ENCODE results near the gene SCARF1. TPM values are rescaled to one million over a fixed set of nuclear protein-coding genes. Genes with fewer than 3 reads are reported as not detected.

Gene SCARF1
- total RNA-seq, 1 donor, result 1.3 TPM

DNA sequence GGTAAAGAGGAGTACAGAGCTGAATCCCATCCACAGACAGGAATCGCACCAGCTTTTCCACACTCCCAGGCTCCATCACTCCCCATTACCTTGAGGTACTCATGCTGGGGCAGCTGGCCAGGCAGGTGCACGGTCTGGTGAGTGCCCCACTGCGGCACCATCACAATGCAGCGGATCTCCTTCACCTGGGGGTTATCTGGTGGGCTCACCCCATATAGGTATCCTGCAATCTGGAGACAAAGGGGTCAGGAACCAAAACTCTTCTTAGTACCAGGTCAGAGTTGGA, 6.0 kb upstream of the SCARF1 start:
- TF ChIP-seq, protein P1, sequence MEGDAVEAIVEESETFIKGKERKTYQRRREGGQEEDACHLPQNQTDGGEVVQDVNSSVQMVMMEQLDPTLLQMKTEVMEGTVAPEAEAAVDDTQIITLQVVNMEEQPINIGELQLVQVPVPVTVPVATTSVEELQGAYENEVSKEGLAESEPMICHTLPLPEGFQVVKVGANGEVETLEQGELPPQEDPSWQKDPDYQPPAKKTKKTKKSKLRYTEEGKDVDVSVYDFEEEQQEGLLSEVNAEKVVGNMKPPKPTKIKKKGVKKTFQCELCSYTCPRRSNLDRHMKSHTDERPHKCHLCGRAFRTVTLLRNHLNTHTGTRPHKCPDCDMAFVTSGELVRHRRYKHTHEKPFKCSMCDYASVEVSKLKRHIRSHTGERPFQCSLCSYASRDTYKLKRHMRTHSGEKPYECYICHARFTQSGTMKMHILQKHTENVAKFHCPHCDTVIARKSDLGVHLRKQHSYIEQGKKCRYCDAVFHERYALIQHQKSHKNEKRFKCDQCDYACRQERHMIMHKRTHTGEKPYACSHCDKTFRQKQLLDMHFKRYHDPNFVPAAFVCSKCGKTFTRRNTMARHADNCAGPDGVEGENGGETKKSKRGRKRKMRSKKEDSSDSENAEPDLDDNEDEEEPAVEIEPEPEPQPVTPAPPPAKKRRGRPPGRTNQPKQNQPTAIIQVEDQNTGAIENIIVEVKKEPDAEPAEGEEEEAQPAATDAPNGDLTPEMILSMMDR (IDR thresholded peaks at IDR 0.05; ENCODE audit: insufficient read depth, low read depth, low read length), result no peak

DNA sequence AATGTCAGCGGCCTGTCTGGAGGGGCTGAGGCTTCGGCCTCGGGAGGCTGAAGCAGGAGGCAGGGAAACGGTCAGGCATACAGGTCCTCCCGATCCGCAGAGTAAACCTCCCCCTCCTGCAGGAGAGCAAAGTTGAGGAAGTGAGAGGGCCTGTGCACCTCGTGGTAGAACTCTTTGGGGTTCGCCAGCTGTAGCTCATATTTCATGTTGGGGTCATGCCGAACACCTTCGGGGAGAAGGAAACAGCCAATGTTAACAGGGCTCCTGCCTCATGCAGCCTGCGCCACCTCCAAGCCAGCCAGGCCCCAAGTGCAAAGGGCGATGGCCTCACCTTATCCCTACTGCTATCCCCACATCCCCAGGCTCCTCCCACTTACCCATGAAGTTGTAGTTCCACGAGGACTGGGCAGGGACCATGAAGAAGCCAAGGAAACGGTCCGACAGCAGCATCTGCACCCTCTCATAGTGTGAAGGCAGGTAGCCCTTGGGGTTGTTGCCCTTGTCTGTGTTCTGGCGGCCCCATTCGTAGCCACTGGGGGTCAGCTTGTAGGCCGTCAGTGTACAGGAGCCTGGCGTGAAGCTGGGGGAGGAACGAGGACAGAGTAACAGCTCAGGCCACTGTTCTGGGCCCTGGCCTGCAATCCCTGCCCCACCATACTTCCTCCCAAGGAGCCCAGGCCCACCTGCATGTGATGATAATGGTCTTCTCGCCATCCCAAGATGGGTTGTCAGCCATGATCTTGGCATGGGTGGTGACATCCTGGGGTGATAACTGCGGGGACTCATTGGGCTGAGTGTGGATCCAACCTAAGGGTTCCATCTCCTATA, 5.4 kb upstream of the SCARF1 start:
- no peak for DNase-seq (ENCODE audit: low read depth)
- no peak overlapping the region for H3K4me3 ChIP-seq (ENCODE audit: low read depth, low read length)
- TF ChIP-seq, protein P1 (IDR thresholded peaks at IDR 0.05; ENCODE audit: insufficient read depth, low read depth, low read length), result no peak

More for the DNA sequence above, 6.0 kb upstream of the SCARF1 start:
- no peak overlapping the region for H3K4me3 ChIP-seq (ENCODE audit: low read depth, low read length)
- no peak for DNase-seq (ENCODE audit: low read depth)

DNA sequence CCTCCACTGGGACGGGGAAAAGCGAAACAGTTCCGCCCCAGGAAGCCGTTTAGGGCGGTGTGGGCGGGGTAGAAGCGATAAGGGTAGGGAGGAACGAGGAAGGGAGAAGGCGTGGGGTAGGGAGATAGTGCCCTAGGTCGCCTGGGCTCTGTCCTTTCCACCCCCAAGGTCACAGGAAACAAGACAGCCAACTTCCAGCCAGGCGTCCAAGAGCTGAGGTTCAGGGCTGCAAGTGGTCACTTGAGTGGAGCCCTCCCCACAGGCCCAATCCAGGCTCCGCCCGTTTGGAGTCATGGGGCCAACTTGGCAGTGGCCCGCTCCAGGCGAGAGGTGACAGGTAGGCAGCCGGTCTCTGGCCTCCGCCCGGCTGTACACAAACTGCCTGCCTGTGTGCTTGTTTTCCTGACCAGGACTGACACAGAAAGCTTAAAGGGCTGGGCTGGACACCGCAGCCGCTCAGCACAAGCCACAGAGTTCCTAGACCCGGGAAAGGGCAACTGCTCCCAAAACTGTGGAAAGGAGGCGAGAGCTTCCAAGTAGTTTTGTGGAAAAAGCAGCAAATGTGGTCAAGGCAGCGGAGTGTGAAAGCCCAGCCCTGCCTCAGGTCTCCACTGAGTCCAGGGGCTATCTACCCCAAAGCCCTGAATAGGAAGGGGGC, 4.4 kb upstream of the SCARF1 start, which contains the start of gene RILP:
TSS of gene RILP (minus strand) at position 23 of the 658 bp plus-strand sequence. CDS start 62 bp downstream, outside the sequence.
- TF ChIP-seq, protein P1 (IDR thresholded peaks at IDR 0.05; ENCODE audit: insufficient read depth, low read depth, low read length), result no peak
- DNase-seq (ENCODE audit: low read depth), result peak; percentile 46
- peak within 1 kb of the TSS; percentile 66 for H3K4me3 ChIP-seq (ENCODE audit: low read depth, low read length)

DNA sequence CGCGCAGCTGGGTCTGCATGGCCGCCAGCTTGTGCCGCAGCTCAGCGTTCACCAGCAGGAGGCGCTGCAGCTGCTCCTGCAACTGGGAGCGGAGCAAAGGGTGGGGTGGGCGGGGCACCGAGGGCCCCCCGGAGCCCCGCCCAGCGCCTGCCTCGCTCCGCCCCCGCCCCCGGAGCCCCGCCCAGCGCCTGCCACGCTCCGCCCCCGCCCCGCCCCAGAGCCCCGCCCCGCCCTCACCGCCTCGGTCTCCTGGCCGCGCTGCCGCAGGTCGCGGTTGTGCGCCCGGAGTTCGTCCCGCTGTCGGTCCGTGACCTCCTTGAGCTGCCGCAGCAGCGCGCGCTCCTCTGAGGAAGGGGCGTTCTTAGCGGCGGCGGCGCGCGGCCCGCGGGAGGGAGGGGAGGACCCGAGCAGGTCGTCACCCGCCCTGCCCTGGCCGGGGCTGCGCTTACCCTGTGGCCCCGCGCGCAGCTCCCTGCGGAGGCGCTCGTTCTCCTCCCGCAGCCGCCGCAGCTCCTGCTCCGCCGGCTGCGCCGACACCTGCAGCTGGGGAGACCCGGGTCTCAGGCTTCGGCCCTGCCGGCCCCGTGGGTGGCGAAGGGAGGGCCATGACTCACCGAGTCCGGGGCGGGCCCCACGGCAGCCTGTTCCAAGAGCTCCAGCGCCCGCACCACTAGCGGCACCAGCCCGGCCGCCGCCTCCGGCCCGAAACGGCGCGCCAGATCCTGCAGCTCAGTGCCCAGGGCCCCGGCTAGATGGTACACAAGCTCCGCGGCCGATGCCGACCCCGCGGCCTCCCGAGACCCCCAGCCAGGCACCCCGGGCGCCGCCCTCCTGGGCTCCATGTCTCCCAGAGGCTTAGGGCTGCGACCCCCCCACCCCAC, 3.7 kb upstream of the SCARF1 start:
- peak overlapping the region; percentile 66 for H3K4me3 ChIP-seq (ENCODE audit: low read depth, low read length)
- peak; percentile 96 for DNase-seq (ENCODE audit: low read depth)

DNA sequence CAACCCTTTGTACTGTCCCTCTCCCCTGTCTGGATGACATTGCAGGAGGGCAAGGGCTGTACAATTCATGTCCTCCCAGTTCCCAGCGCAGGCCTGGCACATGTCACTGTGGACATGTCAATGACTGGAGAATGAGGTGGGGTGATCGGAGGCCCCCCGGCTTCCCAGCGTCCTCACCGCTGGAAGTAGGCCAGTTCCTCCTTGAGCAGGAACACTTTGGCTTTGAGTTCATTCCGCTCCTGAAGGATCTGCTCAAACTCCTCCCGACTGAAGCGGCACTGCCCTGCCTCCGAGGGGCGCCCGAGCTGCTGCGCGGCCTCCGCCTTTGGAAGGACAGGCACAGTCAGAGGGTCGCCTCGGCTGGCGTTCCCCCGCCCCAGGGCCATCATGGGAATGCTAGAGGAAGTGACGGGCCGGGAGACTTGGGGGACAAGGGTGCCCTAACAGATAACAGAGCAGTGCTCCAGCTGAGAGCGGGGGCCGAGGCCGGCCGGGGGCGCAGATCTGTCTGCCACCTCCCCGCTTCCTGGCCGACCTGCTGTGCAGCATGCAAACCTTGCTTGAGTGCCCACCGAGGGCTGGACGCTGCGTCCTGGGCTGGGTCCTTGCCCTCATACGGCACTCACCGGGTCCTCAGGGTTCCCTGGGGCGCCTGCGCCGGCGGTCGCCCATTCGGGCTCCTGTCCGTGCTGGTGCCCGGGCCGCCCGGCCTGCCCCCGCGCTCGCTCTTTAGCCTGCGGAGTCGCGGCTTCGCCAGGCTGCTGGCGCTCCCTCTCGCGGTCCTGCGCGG, 2.8 kb upstream of the SCARF1 start:
- DNase-seq (ENCODE audit: low read depth), result no peak
- H3K4me3 ChIP-seq (ENCODE audit: low read depth, low read length), result peak overlapping the region; percentile 56
- TF ChIP-seq, protein P1 (IDR thresholded peaks at IDR 0.05; ENCODE audit: insufficient read depth, low read depth, low read length), result no peak

More for the DNA sequence above, 3.7 kb upstream of the SCARF1 start:
- TF ChIP-seq, protein P1 (IDR thresholded peaks at IDR 0.05; ENCODE audit: insufficient read depth, low read depth, low read length), result peak; percentile 77

DNA sequence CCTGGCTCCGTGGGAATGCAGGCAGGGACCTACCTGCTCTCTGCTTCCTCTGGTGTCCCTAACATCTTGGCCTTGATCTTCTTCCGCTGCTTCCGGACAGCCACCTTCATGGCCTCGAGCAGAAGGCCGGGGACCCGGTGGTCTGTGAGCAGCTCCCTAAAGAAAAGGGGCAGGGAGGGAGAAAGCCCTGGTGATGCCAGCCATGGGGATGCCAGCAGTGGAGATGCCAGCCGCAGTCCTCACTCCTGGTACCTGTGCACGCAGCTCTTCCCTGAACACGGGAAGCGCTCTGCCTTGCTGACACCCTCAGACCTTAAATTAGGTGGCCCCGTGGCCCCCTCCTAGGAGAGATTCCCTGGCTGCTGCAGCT, 2.3 kb upstream of the SCARF1 start:
- H3K4me3 ChIP-seq (ENCODE audit: low read depth, low read length), result no peak overlapping the region
- DNase-seq (ENCODE audit: low read depth), result no peak

More for the DNA sequence above, 2.3 kb upstream of the SCARF1 start:
- TF ChIP-seq, protein P1 (IDR thresholded peaks at IDR 0.05; ENCODE audit: insufficient read depth, low read depth, low read length), result no peak

Measured in fibroblast of villous mesenchyme (primary cell).